Thyroid gland (tissue), 4 donors: ENCODE results near the gene HLA-DQB1.

Experiments
- POLR2A ChIP-seq, 2 donors: fragments of 450-650 bp; IDR thresholded peaks; one replicate each; pipeline ENCODE4 v1.6.1; 2017; ENCODE audit warnings: antibody characterized with exemption in 2 of 2, mild to moderate bottlenecking in 2 of 2, moderate library complexity in 1 of 2
- TF ChIP-seq, protein P1 (sequence below), 6 experiments: fragments of 200-600 bp in 3 of 6; fragments of 450-650 bp in 3 of 6; sonication (generic) in 3 of 6; IDR thresholded peaks; one replicate each; pipeline ENCODE4 v1.5.1; 2016 to 2019; ENCODE audit warnings: antibody characterized with exemption in 6 of 6, mild to moderate bottlenecking in 2 of 6, inconsistent platforms in 1 of 6, moderate library complexity in 1 of 6

DNA sequence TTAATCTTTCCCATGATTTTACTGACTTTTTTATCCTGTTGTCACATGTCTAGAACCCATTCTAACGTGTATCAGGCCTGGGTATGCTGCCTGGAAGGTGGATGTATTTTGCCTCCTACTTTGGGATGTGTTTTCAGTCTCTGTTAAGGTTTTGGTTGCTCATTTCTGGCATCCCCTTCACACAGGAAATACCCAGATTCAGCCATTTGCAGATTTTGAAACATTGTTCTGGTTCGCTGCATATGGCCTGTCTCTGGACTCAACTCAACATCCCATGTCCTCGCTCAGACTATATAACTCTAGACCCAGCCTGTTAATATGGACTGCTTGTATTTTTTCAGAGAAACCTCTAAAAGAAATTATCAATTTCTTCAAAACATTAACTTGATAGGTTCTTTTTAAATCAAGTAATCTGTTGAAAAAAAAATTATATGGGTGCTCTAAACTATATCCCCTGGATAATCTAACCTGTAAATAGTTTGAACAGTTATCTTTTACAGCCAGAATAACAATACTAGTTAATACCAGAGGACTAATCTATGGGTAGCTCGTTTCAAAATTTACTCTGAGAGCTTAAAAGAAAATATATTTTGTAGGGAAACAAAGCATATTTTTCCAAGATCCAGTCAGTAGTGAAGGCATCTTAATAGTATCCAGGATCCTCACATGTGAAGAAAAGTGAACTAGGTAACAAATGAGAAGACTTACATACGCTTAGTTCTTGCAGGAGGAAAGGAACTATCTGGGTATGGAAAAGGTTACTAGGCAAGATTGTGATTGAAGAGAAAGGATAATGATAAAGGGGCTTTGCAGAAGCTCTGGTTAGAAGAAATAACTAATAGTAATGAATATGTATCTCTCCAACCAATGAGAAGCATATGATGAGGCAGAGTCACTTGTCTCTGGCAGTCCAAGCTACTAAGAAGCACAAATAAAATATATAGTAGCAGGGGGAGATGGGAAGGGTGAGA, 23.4 kb upstream of the HLA-DQB1 start:
- no peak for TF ChIP-seq POLR2A (IDR thresholded peaks at IDR 0.05)
- TF ChIP-seq, protein P1, sequence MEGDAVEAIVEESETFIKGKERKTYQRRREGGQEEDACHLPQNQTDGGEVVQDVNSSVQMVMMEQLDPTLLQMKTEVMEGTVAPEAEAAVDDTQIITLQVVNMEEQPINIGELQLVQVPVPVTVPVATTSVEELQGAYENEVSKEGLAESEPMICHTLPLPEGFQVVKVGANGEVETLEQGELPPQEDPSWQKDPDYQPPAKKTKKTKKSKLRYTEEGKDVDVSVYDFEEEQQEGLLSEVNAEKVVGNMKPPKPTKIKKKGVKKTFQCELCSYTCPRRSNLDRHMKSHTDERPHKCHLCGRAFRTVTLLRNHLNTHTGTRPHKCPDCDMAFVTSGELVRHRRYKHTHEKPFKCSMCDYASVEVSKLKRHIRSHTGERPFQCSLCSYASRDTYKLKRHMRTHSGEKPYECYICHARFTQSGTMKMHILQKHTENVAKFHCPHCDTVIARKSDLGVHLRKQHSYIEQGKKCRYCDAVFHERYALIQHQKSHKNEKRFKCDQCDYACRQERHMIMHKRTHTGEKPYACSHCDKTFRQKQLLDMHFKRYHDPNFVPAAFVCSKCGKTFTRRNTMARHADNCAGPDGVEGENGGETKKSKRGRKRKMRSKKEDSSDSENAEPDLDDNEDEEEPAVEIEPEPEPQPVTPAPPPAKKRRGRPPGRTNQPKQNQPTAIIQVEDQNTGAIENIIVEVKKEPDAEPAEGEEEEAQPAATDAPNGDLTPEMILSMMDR (IDR thresholded peaks at IDR 0.05) = no peak
